Kasumi-1 (cell line): ENCODE data around the gene FBXW4.

ENCODE experiments used
- DNase-seq, 2 experiments: peaks; one replicate each; lab custom pipeline; 2025; lab: John Stamatoyannopoulos, UW

Gene FBXW4

GRCh38 chr10:101696632-101697031, 1.7 kb upstream of the FBXW4 start:
- DNase-seq = no peak

GRCh38 chr10:101695404-101695890, 477 bp upstream of the FBXW4 start:
- DNase-seq = peak; percentile 15 to 21

- peak; percentile 86 to 89 for DNase-seq
These were observed 844 bp downstream of the FBXW4 start for GRCh38 chr10:101693978-101694673.

- DNase-seq = peak; percentile 85 to 89
These were observed 1.4 kb downstream of the FBXW4 start for GRCh38 chr10:101693651-101693977.

GRCh38 chr10:101691081-101691480, 3.9 kb downstream of the FBXW4 start:
- no peak for DNase-seq

- DNase-seq = no peak
These were observed 4.5 kb downstream of the FBXW4 start for GRCh38 chr10:101690461-101690860.

GRCh38 chr10:101687071-101687658, 7.8 kb downstream of the FBXW4 start:
- DNase-seq = no peak

- DNase-seq = no peak
These were observed 8.6 kb downstream of the FBXW4 start for GRCh38 chr10:101686133-101686925.

GRCh38 chr10:101684782-101685181, 10.2 kb downstream of the FBXW4 start:
- DNase-seq = no peak

- DNase-seq = no peak
These were observed 11.7 kb downstream of the FBXW4 start for GRCh38 chr10:101683276-101683675.

GRCh38 chr10:101682172-101682825, 12.7 kb downstream of the FBXW4 start:
- DNase-seq = no peak

GRCh38 chr10:101676565-101676964, 18.4 kb downstream of the FBXW4 start:
- DNase-seq = no peak

GRCh38 chr10:101675115-101675514, 19.9 kb downstream of the FBXW4 start:
- no peak for DNase-seq

GRCh38 chr10:101672536-101672935, 22.4 kb downstream of the FBXW4 start:
- no peak for DNase-seq

- peak; percentile 28 to 29 for DNase-seq
These were observed 23.5 kb downstream of the FBXW4 start for GRCh38 chr10:101671453-101671852.

- DNase-seq = no peak
These were observed 24.3 kb downstream of the FBXW4 start for GRCh38 chr10:101670635-101671034.

GRCh38 chr10:101669181-101669580, 25.8 kb downstream of the FBXW4 start:
- DNase-seq = no peak

GRCh38 chr10:101668566-101668965, 26.4 kb downstream of the FBXW4 start:
- DNase-seq = no peak

- DNase-seq = no peak
These were observed 28.9 kb downstream of the FBXW4 start for GRCh38 chr10:101666083-101666482.

- no peak for DNase-seq
These were observed 31.9 kb downstream of the FBXW4 start for GRCh38 chr10:101663097-101663496.

GRCh38 chr10:101660256-101660655, 34.7 kb downstream of the FBXW4 start:
- DNase-seq = no peak

- no peak for DNase-seq
These were observed 36.0 kb downstream of the FBXW4 start for GRCh38 chr10:101658975-101659374.
